ENCODE data around the gene SLCO2A1.
"Not testable (repeated sequence)": the region's sequence is repeated elsewhere in the genome, so short reads cannot be mapped to it uniquely, and the experiment has no call there.

SLCO2A1 gene

GRCh38 chr3:134073583-134073945 lies 43.8 kb upstream of the SLCO2A1 start:
- Histone ChIP-seq H3K9ac (ENCODE audit: low read length) (no peak overlapping the region), H3K4me2 (ENCODE audit: low read depth, low read length) (no peak overlapping the region), H2AFZ (ENCODE audit: low read length) (no peak overlapping the region), H3K27ac (ENCODE audit: low read length) (no peak overlapping the region), H3K4me3 (ENCODE audit: low read length) (no peak overlapping the region), H3K36me3 (replicated peaks; ENCODE audit: insufficient read depth, low read length) (no peaks in the 10 kb centered on the region), H3K79me2 (ENCODE audit: low read length) (no peaks in the 10 kb centered on the region), H3F3A (ENCODE audit: insufficient read depth, low read length) (no peaks in the 10 kb centered on the region), H3K4me1 (ENCODE audit: low read length) (no peaks in the 10 kb centered on the region), H3K9me3 (replicated peaks; ENCODE audit: insufficient read depth, low read length) (no peaks in the 10 kb centered on the region), H3K9me2 (replicated peaks; ENCODE audit: insufficient read depth, low read length) (no peaks in the 10 kb centered on the region), H4K20me1 (ENCODE audit: insufficient read depth, low read length) (no peaks in the 10 kb centered on the region), H3K27me3 (replicated peaks; ENCODE audit: insufficient read depth, low read length) (no peaks in the 10 kb centered on the region)
- no peak for DNase-seq
- TF ChIP-seq EZH2phosphoT487 (IDR thresholded peaks at IDR 0.05; ENCODE audit: low read length) = no peak
- TF ChIP-seq CTCF (IDR thresholded peaks at IDR 0.05; ENCODE audit: low read length) = no peak
- TF ChIP-seq EZH2 (optimal IDR thresholded peaks at IDR 0.05; ENCODE audit: low read depth, low read length) = no peak

DNA sequence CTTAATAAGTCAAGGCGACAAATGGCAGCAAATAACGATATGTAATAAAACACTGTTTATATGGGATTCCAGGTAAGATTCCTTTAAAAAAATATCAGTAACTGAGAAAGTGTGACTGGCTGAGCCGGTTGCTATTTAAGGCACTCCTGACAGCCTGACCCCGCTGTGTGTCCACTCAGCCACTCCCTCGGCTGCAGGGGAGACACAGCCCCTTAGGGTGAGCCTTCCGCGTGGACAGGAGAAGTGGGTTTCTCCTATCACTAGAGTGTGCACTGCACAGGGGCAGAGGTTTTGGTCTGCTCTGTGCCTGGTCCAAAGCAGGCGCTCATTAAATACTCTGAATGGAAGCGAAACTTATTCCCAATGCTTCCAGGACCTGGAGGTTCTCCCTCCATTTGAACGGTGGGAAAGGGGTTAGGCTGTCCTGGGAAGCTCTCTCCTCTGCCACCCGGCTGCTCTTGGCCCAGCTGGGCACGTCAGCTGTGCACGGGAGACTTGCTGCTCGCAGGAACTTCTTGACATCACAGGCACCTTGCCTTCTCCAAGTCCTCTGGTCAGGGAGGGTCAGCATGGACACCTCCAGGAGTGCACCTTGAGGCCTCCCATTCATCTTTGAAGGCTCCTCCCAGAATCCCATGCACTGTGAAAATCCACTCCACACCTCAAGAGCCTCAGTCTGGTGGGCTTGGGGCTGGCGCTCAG lies 43.3 kb upstream of the SLCO2A1 start:
- Histone ChIP-seq H3F3A (ENCODE audit: insufficient read depth, low read length) (no peaks in the 10 kb centered on the region), H3K27me3 (replicated peaks; ENCODE audit: insufficient read depth, low read length) (no peaks in the 10 kb centered on the region), H3K9me3 (replicated peaks; ENCODE audit: insufficient read depth, low read length) (no peaks in the 10 kb centered on the region), H3K4me2 (ENCODE audit: low read depth, low read length) (no peak overlapping the region), H2AFZ (ENCODE audit: low read length) (no peak overlapping the region), H3K4me1 (ENCODE audit: low read length) (no peaks in the 10 kb centered on the region), H4K20me1 (ENCODE audit: insufficient read depth, low read length) (no peaks in the 10 kb centered on the region), H3K4me3 (ENCODE audit: low read length) (no peak overlapping the region), H3K9me2 (replicated peaks; ENCODE audit: insufficient read depth, low read length) (no peaks in the 10 kb centered on the region), H3K27ac (ENCODE audit: low read length) (no peak overlapping the region), H3K79me2 (ENCODE audit: low read length) (no peaks in the 10 kb centered on the region), H3K9ac (ENCODE audit: low read length) (no peak overlapping the region), H3K36me3 (replicated peaks; ENCODE audit: insufficient read depth, low read length) (no peaks in the 10 kb centered on the region)
- no peak for TF ChIP-seq EZH2 (optimal IDR thresholded peaks at IDR 0.05; ENCODE audit: low read depth, low read length)
- no peak for TF ChIP-seq CTCF (IDR thresholded peaks at IDR 0.05; ENCODE audit: low read length)
- TF ChIP-seq EZH2phosphoT487 (IDR thresholded peaks at IDR 0.05; ENCODE audit: low read length) = no peak
- DNase-seq = no peak

GRCh38 chr3:134070281-134070680 lies 40.6 kb upstream of the SLCO2A1 start:
- not testable (repeated sequence) for H3K27me3 ChIP-seq (replicated peaks; ENCODE audit: insufficient read depth, low read length); H3K27ac ChIP-seq (ENCODE audit: low read length); H3K9me3 ChIP-seq (replicated peaks; ENCODE audit: insufficient read depth, low read length); H3K9me2 ChIP-seq (replicated peaks; ENCODE audit: insufficient read depth, low read length); H2AFZ ChIP-seq (ENCODE audit: low read length); H3K36me3 ChIP-seq (replicated peaks; ENCODE audit: insufficient read depth, low read length); H3K79me2 ChIP-seq (ENCODE audit: low read length); DNase-seq; H3F3A ChIP-seq (ENCODE audit: insufficient read depth, low read length); H4K20me1 ChIP-seq (ENCODE audit: insufficient read depth, low read length); H3K4me2 ChIP-seq (ENCODE audit: low read depth, low read length); H3K4me1 ChIP-seq (ENCODE audit: low read length); H3K4me3 ChIP-seq (ENCODE audit: low read length); H3K9ac ChIP-seq (ENCODE audit: low read length)

DNA sequence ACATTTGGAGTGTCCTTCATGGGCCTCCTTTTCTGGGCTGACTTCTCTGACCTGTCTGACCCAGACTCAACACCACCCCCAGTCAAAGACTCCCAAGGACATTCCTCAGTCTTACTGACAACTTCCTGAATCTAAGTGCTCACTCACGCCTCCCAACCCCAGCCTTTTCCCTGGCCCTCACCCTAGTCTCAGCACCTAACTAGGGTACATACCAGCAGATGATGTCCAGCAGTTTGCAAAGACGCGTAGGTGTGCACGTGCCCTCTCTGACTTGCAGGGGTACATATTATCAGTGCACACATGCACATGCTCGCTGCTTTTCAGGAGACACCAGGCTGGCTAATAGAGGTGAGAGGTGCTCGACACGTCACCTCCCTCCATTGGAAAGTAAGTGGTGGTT lies 38.7 kb upstream of the SLCO2A1 start:
- H3F3A ChIP-seq (ENCODE audit: insufficient read depth, low read length) = no peaks in the 10 kb centered on the region
- H3K27ac ChIP-seq (ENCODE audit: low read length) = no peak overlapping the region
- H3K9me3 ChIP-seq (replicated peaks; ENCODE audit: insufficient read depth, low read length) = no peaks in the 10 kb centered on the region
- H3K79me2 ChIP-seq (ENCODE audit: low read length) = no peaks in the 10 kb centered on the region
- H3K36me3 ChIP-seq (replicated peaks; ENCODE audit: insufficient read depth, low read length) = no peaks in the 10 kb centered on the region
- no peak overlapping the region for H2AFZ ChIP-seq (ENCODE audit: low read length)
- no peak overlapping the region for H3K9ac ChIP-seq (ENCODE audit: low read length)
- no peaks in the 10 kb centered on the region for H3K4me1 ChIP-seq (ENCODE audit: low read length)
- no peak for TF ChIP-seq EZH2 (optimal IDR thresholded peaks at IDR 0.05; ENCODE audit: low read depth, low read length)
- TF ChIP-seq CTCF (IDR thresholded peaks at IDR 0.05; ENCODE audit: low read length) = no peak
- no peak for TF ChIP-seq EZH2phosphoT487 (IDR thresholded peaks at IDR 0.05; ENCODE audit: low read length)
- no peak overlapping the region for H3K4me3 ChIP-seq (ENCODE audit: low read length)
- no peaks in the 10 kb centered on the region for H3K9me2 ChIP-seq (replicated peaks; ENCODE audit: insufficient read depth, low read length)
- no peaks in the 10 kb centered on the region for H3K27me3 ChIP-seq (replicated peaks; ENCODE audit: insufficient read depth, low read length)
- DNase-seq = no peak
- no peaks in the 10 kb centered on the region for H4K20me1 ChIP-seq (ENCODE audit: insufficient read depth, low read length)
- no peak overlapping the region for H3K4me2 ChIP-seq (ENCODE audit: low read depth, low read length)

Data from MM.1S (cell line).